Measurements from ENCODE around the gene TSACC.

- TF ChIP-seq CTCF (IDR thresholded peaks at IDR 0.05) (no peak), POLR2A (IDR thresholded peaks at IDR 0.05) (no peak)
Observed at GRCh38 chr1:156371553-156372264, 33.4 kb downstream of the TSACC start.
